Dedifferentiated amniotic fluid mesenchymal stem cell (primary cell): ENCODE measurements around the gene RMI1.
A peak's percentile ranks its signal among the peaks of the same experiment; 100 is the strongest.

Experiments used
- DNase-seq: peaks from one replicate; pipeline ENCODE4 v3.0.0-alpha.2; 2016; ENCODE audit errors: extremely low spot score

The RMI1 gene

GRCh38 chr9:83969602-83970001 lies 11.0 kb upstream of the RMI1 start:
- no peak for DNase-seq

- no peak for DNase-seq
Observed at GRCh38 chr9:83971485-83971884, 9.1 kb upstream of the RMI1 start.

GRCh38 chr9:83972286-83972685 lies 8.3 kb upstream of the RMI1 start:
- no peak for DNase-seq

- no peak for DNase-seq
Observed at GRCh38 chr9:83975300-83975699, 5.3 kb upstream of the RMI1 start.

- DNase-seq = no peak
Observed at GRCh38 chr9:83976372-83976771, 4.2 kb upstream of the RMI1 start.

GRCh38 chr9:83977196-83977595 lies 3.4 kb upstream of the RMI1 start:
- DNase-seq = no peak

GRCh38 chr9:83978992-83979811 lies 1.4 kb upstream of the RMI1 start:
- peak; percentile 47 for DNase-seq

- peak; percentile 98 for DNase-seq
Observed at GRCh38 chr9:83979812-83980394, 702 bp upstream of the RMI1 start, which contains the start of gene HNRNPK. Gene HNRNPK (minus strand): TSS chr9:83980215. CDS start chr9:83978252, 1,963 bp downstream.

- peak; percentile 26 for DNase-seq
Observed at GRCh38 chr9:83981126-83981871, 694 bp downstream of the RMI1 start.

- no peak for DNase-seq
Observed at GRCh38 chr9:83986195-83986594, 5.6 kb downstream of the RMI1 start.

- DNase-seq = no peak
Observed at GRCh38 chr9:83986765-83987401, 6.3 kb downstream of the RMI1 start.

GRCh38 chr9:83987402-83987791 lies 6.8 kb downstream of the RMI1 start:
- no peak for DNase-seq

GRCh38 chr9:83988411-83988810 lies 7.8 kb downstream of the RMI1 start:
- DNase-seq = no peak

GRCh38 chr9:83991355-83991754 lies 10.8 kb downstream of the RMI1 start:
- DNase-seq = no peak

- DNase-seq = no peak
Observed at GRCh38 chr9:83992407-83992806, 11.8 kb downstream of the RMI1 start.

GRCh38 chr9:83992901-83993300 lies 12.3 kb downstream of the RMI1 start:
- no peak for DNase-seq

GRCh38 chr9:83996126-83996525 lies 15.5 kb downstream of the RMI1 start:
- no peak for DNase-seq

GRCh38 chr9:83999141-83999918 lies 18.7 kb downstream of the RMI1 start:
- no peak for DNase-seq

GRCh38 chr9:84000186-84000585 lies 19.6 kb downstream of the RMI1 start:
- DNase-seq = peak; percentile 26

- DNase-seq = no peak
Observed at GRCh38 chr9:84001621-84002020, 21.0 kb downstream of the RMI1 start.

GRCh38 chr9:84002344-84002743 lies 21.7 kb downstream of the RMI1 start:
- DNase-seq = no peak
